NCI-H1436 treated with DMSO at 0.1 percent for 48 hours (cell line): ENCODE measurements around the gene GNAO1.

Experiments
- DNase-seq: peaks from one replicate; lab custom pipeline; 2025; lab: John Stamatoyannopoulos, UW

Gene GNAO1

GRCh38 chr16:56350491-56351405, 159.5 kb downstream of the GNAO1 start:
- DNase-seq: no peak

DNA sequence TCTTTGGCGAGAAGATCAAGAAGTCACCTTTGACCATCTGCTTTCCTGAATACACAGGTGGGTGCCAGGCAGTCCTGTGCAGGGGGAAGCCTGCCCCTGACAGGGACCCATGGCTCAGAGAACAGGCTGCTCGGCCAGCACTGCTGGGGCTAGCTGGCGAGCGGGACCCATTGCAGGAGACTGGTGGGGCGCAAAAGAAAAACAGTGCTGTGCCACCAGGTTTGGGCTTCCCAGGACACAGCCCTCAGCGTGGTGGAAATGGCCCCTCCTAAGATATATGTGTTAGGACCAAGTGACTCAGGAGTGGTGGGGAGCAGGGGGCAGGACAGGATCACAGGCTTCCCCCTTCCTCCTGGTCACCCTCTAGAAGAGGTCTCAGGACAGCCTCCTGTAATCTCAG, 160.2 kb downstream of the GNAO1 start:
- DNase-seq: no peak

- no peak for DNase-seq
Measured at GRCh38 chr16:56352351-56353053, 161.2 kb downstream of the GNAO1 start.

- no peak for DNase-seq
Measured at GRCh38 chr16:56353054-56353921, 162.0 kb downstream of the GNAO1 start.

GRCh38 chr16:56354016-56354415, 162.7 kb downstream of the GNAO1 start:
- no peak for DNase-seq

GRCh38 chr16:56354746-56355145, 163.5 kb downstream of the GNAO1 start:
- no peak for DNase-seq

GRCh38 chr16:56355221-56355620, 163.9 kb downstream of the GNAO1 start:
- no peak for DNase-seq

DNA sequence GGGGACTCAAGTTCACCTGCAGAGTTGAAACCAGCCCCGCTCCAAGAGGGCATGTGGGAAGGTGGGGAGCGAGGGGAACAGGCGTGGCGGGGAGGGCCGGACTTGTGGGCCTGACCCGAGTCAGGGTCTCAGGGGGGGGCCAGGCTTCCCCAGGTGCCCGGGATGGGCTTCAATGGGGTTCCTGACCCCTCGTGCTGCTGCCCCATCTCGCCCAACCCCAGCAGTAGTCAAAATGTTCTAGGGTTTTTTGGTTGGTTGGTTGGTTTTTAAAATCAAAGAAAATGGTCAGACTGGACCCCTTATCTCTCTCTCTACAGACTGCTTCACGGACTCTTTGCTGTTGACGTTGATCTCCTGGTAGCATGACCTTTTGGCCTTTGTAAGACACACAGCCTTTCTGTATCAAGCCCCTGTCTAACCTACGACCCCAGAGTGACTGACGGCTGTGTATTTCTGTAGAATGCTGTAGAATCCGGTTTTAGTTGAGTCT, 164.5 kb downstream of the GNAO1 start:
- DNase-seq: no peak

DNA sequence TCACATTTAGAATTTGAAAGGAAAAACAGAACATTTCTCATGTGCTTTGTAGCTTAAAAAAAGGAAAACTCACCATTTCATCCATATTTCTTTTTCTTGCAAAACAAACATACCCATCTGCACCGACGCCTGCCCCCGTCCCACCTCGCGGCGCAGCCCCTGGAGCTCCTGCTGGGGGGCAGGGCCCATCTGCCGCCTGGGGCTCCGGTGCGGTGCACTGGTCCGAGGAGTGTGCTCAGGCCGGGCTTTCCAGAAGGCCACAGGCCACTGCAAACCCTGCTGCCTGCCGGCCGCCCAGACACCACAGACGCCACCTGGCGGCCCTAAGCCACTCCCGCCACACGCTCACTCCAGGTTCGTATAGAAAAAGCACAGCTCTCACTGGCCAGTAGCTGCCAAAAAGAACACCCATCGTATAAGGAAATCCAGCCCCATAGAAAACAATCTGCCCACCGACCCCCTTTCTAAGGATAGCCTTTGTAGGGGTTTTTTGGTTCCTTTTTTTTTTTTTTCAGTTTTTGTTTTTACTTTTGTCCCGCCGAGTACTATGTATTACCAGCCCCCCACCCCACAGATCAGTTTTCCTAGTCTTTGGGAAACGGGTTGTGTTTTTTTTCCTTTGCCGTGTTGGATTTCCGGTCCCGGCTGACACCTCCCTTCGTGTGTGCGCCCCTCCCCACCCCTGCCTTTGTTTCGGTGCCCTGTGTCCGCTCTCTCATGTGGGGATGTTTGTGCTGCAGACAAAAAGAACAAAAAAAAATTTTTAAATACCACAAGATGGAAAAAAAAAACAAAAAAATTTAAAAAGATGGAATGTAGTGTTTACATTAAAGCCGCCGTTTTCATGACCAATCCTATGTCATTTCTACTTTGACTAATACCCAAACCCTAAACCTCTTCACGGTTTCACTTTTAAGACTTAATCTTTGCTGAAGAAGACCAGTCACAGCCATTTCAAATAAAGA, 165.3 kb downstream of the GNAO1 start:
- no peak for DNase-seq

GRCh38 chr16:56357241-56357764, 166.0 kb downstream of the GNAO1 start:
- DNase-seq: no peak

GRCh38 chr16:56357765-56358322, 166.6 kb downstream of the GNAO1 start:
- no peak for DNase-seq

DNA sequence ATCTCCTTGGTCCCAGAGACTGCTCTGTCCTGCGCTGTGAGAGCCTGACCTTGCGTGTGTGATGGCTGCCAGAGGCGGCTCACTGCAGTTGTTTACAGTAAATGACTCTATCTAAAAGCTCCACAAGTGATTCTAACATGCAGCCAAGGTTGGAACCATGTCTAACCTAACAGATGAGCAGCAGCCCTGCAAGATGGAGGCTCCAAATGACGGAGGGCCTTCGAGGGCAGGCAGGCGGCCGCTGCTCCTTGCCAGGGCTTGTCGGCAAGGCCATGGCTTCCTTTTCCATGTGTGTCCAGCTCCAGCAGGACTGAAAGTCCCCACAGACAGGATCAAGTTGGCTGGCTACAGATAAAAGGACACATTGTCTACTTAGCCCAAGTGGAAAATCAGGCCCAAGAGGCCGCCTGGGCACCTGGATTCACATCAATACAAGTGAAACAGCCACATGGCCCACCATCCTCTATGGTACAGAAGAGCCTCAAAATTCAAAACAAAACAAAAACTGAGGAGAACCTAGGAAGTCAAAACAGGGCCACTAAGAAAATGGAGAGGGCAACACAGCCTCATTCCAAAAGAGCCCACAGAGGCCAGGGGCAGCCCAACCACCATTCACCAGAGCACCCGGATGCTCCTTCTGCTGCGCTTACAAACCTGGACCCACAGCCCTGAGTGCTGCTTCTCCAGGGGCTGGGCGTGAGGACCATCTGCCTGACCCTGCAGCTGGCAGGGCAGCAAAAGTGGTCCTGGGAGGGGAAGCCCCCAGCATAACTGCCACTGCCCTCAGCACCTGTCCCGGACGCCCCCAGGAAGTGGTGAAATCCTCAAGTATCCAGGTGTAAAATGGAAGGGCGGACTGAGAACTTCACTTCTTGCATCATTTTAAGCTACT, 169.1 kb downstream of the GNAO1 start:
- DNase-seq: no peak

- no peak for DNase-seq
Measured at GRCh38 chr16:56362057-56362655, 170.9 kb downstream of the GNAO1 start.

GRCh38 chr16:56362706-56363105, 171.4 kb downstream of the GNAO1 start:
- no peak for DNase-seq

DNA sequence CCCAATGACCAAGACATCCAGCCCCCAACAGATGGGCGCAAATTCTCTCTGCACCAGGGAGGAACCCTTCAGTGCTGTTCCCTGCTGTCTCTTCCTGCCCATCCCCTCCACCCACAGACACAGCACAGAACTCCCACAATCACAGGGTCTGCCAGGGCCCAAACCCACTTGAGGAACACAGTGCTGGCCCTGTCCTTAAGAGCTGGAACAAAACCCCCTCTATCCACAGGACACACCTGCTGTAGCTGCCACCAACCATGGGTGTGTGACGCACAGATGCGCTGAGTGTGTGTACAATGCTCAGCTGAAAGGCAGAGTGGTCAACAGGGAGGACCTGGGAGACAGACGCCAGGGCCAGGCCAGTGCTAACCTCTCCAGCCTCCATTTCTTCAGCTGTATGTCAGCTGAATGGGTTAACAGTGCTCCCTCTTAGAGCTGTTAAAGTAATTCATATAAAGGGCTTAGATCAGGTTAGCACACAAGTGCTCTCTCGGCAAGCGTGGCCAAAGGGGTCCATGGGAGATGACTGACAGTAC, 172.0 kb downstream of the GNAO1 start:
- no peak for DNase-seq

DNA sequence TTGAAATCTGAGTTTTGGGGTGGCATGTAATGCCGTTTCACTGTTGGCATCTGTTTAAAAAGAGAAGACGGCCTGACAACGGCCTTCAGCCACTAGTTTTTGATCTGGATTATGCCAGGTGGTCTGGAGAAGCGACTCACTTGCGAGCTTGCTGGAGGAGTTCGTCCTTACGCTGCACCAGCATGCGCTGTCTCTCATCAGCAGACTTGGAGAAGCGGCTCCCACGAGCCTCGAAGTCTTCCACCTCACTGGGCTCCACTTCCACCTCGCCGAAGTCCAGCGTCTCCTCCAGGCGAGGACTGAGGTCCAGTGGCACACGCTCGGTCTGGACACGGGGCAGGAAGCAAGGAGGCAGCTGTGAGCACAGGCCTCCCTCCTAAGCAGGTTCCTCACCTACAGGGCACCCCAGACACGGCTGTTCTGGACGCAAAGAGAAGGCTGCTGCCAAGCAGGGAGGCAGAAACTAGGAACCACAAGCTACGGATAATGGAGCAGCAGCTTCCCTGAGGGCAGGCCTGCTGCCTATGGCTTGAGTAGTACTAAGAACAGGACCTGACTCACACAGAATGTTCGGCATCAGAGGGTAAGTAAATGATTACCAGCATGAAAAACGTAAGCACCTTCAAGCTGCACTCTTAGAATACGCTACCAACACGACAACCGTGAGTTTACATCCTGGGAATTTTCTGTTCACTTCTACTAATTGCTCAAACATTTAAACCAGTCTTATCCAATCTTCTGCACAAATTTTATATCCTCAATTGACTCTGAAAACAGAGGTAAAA, 172.7 kb downstream of the GNAO1 start:
- DNase-seq: no peak

GRCh38 chr16:56364865-56365264, 173.6 kb downstream of the GNAO1 start:
- DNase-seq: no peak

- DNase-seq: no peak
Measured at GRCh38 chr16:56365552-56365951, 174.3 kb downstream of the GNAO1 start.
